Measurements from ENCODE around the gene FUZ. TPM values are rescaled to one million over a fixed set of nuclear protein-coding genes. Genes with fewer than 3 reads are reported as not detected.
"Not testable (repeated sequence)": the region's sequence is repeated elsewhere in the genome, so short reads cannot be mapped to it uniquely, and the experiment has no call there.

Gene FUZ
- total RNA-seq, 2 donors from 2014 or later, result 8.9 to 24.1 TPM

GRCh38 chr19:49827034-49827433 lies 13.9 kb upstream of the FUZ start:
- H3K27ac ChIP-seq, result no peak overlapping the region
- no peaks in the 10 kb centered on the region for H3K27me3 ChIP-seq
- peaks cover 8% of the 10 kb centered on the region for H3K4me1 ChIP-seq
- no peak overlapping the region for H3K4me3 ChIP-seq
- intact Hi-C loops (cut with DNase I), result no loop called here
- ATAC-seq (no peak), DNase-seq (no peak)
- TF ChIP-seq POLR2A (IDR thresholded peaks at IDR 0.05) (no peak), CTCF (IDR thresholded peaks at IDR 0.05) (no peak)
- H3K9me3 ChIP-seq, result no peaks in the 10 kb centered on the region
- peaks cover 4 to 7% of the 10 kb centered on the region in 2 donors for H3K36me3 ChIP-seq (replicated peaks in 1 of 2; ENCODE audit: insufficient read depth in 1 of 2, low read depth in 2 of 2)
- 88 to 100% methylated on average over 1 to 14 of the region's 14 CpGs for WGBS, 2 donors

DNA sequence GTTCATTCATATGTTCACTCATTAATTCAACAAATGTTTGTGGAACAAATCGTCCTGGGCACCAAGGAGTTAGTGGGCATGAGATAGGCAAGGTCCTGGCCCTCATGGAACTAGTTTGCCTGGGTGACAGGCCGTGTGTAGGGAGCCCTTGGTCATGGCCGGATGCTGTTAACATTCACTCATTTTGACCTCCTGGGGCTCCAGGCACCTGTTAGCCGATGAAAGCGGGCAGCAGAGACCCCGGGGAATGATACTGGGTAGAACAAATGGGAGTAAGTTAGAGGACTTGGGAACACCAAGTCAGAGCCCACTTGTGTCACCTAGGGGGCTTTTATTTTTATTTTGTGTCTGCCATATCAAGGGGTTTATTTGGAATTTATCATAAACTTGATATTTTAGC lies 11.6 kb upstream of the FUZ start:
- ATAC-seq (no peak), DNase-seq (no peak)
- H3K27me3 ChIP-seq, result no peaks in the 10 kb centered on the region
- 70 to 79% methylated on average over 6 of the region's 6 CpGs for WGBS, 2 donors
- H3K9me3 ChIP-seq, result no peaks in the 10 kb centered on the region
- no peak for TF ChIP-seq CTCF (IDR thresholded peaks at IDR 0.05)
- no peak for TF ChIP-seq POLR2A (IDR thresholded peaks at IDR 0.05)
- H3K27ac ChIP-seq, result no peak overlapping the region
- no peak overlapping the region for H3K4me3 ChIP-seq
- peaks cover 0 to 4% of the 10 kb centered on the region in 2 donors for H3K36me3 ChIP-seq (replicated peaks in 1 of 2; ENCODE audit: insufficient read depth in 1 of 2, low read depth in 2 of 2)
- intact Hi-C loops (cut with DNase I), result no loop called here
- peaks cover 27% of the 10 kb centered on the region for H3K4me1 ChIP-seq

DNA sequence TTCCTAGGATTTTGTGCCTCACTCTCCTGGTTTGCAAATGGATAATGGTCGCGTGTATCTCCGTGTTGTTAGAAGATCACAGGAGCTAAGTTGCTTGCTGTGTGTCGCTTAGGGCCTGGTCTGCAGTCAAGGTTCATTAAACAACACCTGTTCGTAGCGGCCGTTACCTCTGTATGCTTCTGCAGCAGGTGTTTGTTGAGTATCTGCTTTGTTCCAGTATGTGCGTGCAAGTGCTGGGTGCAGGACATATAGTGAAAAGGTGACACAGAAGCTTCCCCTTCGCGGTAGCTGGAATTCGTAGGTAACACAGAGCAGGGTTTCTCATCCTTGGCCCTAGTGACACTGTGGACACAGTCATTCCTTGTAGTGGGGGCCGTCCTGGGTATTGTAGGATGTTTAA lies 10.4 kb upstream of the FUZ start:
- H3K4me1 ChIP-seq, result peaks cover 39% of the 10 kb centered on the region
- intact Hi-C loops (cut with DNase I), result no loop called here
- no peaks in the 10 kb centered on the region for H3K27me3 ChIP-seq
- no peak for TF ChIP-seq CTCF (IDR thresholded peaks at IDR 0.05)
- no peak for TF ChIP-seq POLR2A (IDR thresholded peaks at IDR 0.05)
- 75 to 83% methylated on average over 12 of the region's 12 CpGs for whole genome bisulfite sequencing, 2 donors
- H3K36me3 ChIP-seq (replicated peaks in 1 of 2; ENCODE audit: insufficient read depth in 1 of 2, low read depth in 2 of 2), result peaks cover 0 to 4% of the 10 kb centered on the region in 2 donors
- DNase-seq (no peak), ATAC-seq (no peak)
- H3K4me3 ChIP-seq, result no peak overlapping the region
- H3K9me3 ChIP-seq, result no peaks in the 10 kb centered on the region
- H3K27ac ChIP-seq, result no peak overlapping the region

- peaks cover 0 to 4% of the 10 kb centered on the region in 2 donors for H3K36me3 ChIP-seq (replicated peaks in 1 of 2; ENCODE audit: insufficient read depth in 1 of 2, low read depth in 2 of 2)
- H3K27me3 ChIP-seq, result no peaks in the 10 kb centered on the region
- H3K4me1 ChIP-seq, result peaks cover 36% of the 10 kb centered on the region
- ATAC-seq (peak; percentile 28), DNase-seq (peak; percentile 63 to 88 (median 74))
- TF ChIP-seq CTCF (IDR thresholded peaks at IDR 0.05), result no peak
- peak in 2 of 3 donors; percentile 20 to 25 for TF ChIP-seq POLR2A (IDR thresholded peaks at IDR 0.05)
- 26 to 36% methylated on average over 7 to 10 of the region's 10 CpGs for WGBS, 2 donors
- peak overlapping the region in 3 of 4 donors; percentile 86 to 95 (median 92) for H3K27ac ChIP-seq
- no peak overlapping the region for H3K4me3 ChIP-seq
- no peaks in the 10 kb centered on the region for H3K9me3 ChIP-seq
- intact Hi-C loops (cut with DNase I), result no loop called here
Observed at GRCh38 chr19:49820125-49820524, 7.0 kb upstream of the FUZ start.

DNA sequence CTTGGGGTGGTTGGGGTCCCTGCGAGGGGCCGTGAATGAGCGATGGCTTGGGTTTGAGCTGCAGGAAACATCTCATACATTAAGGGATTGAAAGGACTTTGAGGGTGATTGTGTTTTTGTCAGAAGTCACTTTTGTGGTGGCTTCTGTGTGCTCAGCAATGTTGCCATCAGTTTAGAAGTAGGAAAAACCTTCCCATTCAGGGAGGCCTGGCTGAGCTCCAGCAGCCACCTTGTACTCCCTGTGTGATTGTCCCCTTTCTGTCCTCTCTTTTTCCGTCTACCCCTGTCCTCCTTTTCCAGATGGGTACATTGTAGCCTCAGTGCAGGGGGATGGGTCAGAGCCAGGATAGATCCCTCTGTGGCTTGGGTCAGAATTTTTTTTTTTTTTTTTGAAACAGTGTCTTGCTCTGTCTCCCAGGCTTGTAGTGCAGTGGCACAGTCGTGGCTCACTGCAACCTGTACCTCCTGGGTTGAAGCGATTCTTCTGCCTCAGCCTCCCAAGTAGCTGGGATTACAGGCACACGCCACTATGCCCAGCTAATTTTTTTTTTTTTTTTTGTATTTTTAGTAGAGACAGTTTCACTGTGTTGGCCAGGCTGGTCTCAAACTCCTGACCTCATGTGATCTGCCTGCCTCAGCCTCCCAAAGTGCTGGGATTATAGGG lies 6.5 kb upstream of the FUZ start:
- not testable (repeated sequence) for ATAC-seq

More for the DNA sequence above, 6.5 kb upstream of the FUZ start:
- intact Hi-C loops (cut with DNase I); H3K9me3 ChIP-seq; H3K4me3 ChIP-seq; H3K27me3 ChIP-seq; H3K36me3 ChIP-seq (replicated peaks in 1 of 2; ENCODE audit: insufficient read depth in 1 of 2, low read depth in 2 of 2): not testable (repeated sequence)
- 38% methylated on average over 7 of the region's 7 CpGs for WGBS, 2 donors
- peak overlapping the region in 3 of 4 donors; percentile 86 to 95 (median 92) for H3K27ac ChIP-seq
- peak in 3 of 4 donors; percentile 44 to 59 (median 45) for DNase-seq
- H3K4me1 ChIP-seq, result peaks cover 36% of the 10 kb centered on the region
